Measurements from ENCODE around the gene NFATC2. TPM values are rescaled to one million over a fixed set of nuclear protein-coding genes. Genes with fewer than 3 reads are reported as not detected.

The NFATC2 gene
- total and polyA plus RNA-seq, 2 of the 8 experiments (the other 6 are each of a cell fraction or from before 2014, with no cell fraction given) = 0.27 to 0.91 TPM

DNA sequence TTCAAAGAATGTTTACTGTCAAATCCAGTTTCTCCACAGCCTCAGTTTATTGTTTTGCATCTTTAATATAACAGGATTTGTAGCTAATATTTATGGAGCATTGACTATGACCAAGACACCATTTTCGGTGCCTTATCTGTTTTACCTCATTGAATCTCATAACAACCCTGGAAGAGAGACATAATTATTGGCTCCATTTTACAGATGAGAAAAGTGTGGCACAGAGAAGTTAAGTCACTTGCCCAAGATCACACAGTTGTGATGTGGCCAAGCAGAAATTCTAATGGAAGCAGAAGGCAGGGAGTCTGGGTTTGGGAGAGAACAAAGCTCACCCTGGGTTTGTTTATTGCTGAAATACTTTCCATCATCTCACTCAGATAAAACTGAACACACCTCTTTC, 17.5 kb upstream of the NFATC2 start:
- FAIRE-seq (no peak), DNase-seq (ENCODE audit: low read depth in 1 of 2, low spot score in 2 of 2) (no peak)
- Histone ChIP-seq H4K20me1 (replicated peaks in 1 of 2; ENCODE audit: control insufficient read depth in 1 of 2, insufficient read depth in 2 of 2, low read length in 2 of 2) (no peaks in the 10 kb centered on the region), H3K4me2 (ENCODE audit: insufficient read depth in 1 of 2, low read depth in 2 of 2, low read length in 2 of 2) (no peak overlapping the region), H3K4me3 (ENCODE audit: extremely low read depth in 1 of 4, insufficient read depth in 2 of 4, low read depth in 3 of 4, low read length in 4 of 4) (no peak overlapping the region), H3K4me1 (replicated peaks in 1 of 4; ENCODE audit: control insufficient read depth in 3 of 4, insufficient read depth in 4 of 4, low read length in 3 of 4) (peaks cover 0 to 12% (median 4%) of the 10 kb centered on the region in 4 experiments; a peak in 5 of 7 replicates), H3K56ac (replicated peaks; ENCODE audit: insufficient read length, low read depth, low read length) (no peak overlapping the region), H3K18ac (ENCODE audit: extremely low read depth, low read length) (no peak overlapping the region), H2BK120ac (replicated peaks; ENCODE audit: low read depth, low read length) (no peak overlapping the region), H3K4ac (replicated peaks; ENCODE audit: insufficient read length, low read depth, low read length) (no peak overlapping the region), H3K79me1 (ENCODE audit: low read depth, low read length) (no peaks in the 10 kb centered on the region), H4K5ac (ENCODE audit: insufficient read length, low read depth, low read length) (no peak overlapping the region), H3K14ac (ENCODE audit: insufficient read length) (no peak overlapping the region), H3K27me3 (replicated peaks in 1 of 4; ENCODE audit: control insufficient read depth in 3 of 4, extremely low read depth in 1 of 4, insufficient read depth in 3 of 4, low read length in 3 of 4) (peaks cover 20 to 57% (median 49%) of the 10 kb centered on the region in 4 experiments), H2AK5ac (ENCODE audit: low read depth, low read length) (no peak overlapping the region), H2BK5ac (ENCODE audit: low read depth, low read length) (no peak overlapping the region), H3K79me2 (ENCODE audit: control insufficient read depth in 1 of 2, insufficient read depth in 2 of 2, low read length in 2 of 2) (no peaks in the 10 kb centered on the region), H3K36me3 (ENCODE audit: control insufficient read depth in 2 of 4, insufficient read depth in 4 of 4, low read length in 3 of 4) (no peaks in the 10 kb centered on the region), H3K23ac (ENCODE audit: insufficient read length) (no peak overlapping the region), H2AFZ (ENCODE audit: low read length) (no peak overlapping the region), H3K9ac (replicated peaks in 1 of 4; ENCODE audit: extremely low read depth in 1 of 4, low read depth in 3 of 4, low read length in 3 of 4) (no peak overlapping the region), H2BK20ac (ENCODE audit: low read length) (no peak overlapping the region), H2BK15ac (ENCODE audit: low read length) (no peak overlapping the region), H4K8ac (ENCODE audit: extremely low read depth, insufficient read depth, low read length) (no peak overlapping the region), H3K9me3 (ENCODE audit: insufficient read depth in 2 of 2, low read depth in 1 of 2, low read length in 1 of 2) (no peaks in the 10 kb centered on the region), H3K27ac (ENCODE audit: low read depth, low read length) (no peak overlapping the region), H3K23me2 (ENCODE audit: low read depth, low read length) (peaks cover 11% of the 10 kb centered on the region), H4K91ac (replicated peaks; ENCODE audit: insufficient read length, low read length) (no peak overlapping the region), H2BK12ac (ENCODE audit: low read depth, low read length) (no peak overlapping the region)
- ChIA-PET CTCF (ENCODE audit: partially characterized antibody) (interaction anchor here (1.3 to 1.5 kb wide), 2 partner anchors 35 to 187 kb away, joined by 3 to 4 read pairs; no protein-coding TSS in a partner anchor), POLR2A (ENCODE audit: partially characterized antibody) (no interaction called here)
- WGBS, 2 experiments (ENCODE audit: extremely low coverage in 1 of 2, insufficient coverage in 1 of 2, insufficient read length in 1 of 2, insufficient replicate concordance in 2 of 2, low coverage in 1 of 2, low lambda C conversion rate in 2 of 2, missing lambda C conversion rate in 1 of 2) = 94% methylated on average over 1 of the region's 1 CpG; no CpG with 5 or more reads in 1 of the 2 experiments
- TF ChIP-seq NRF1 (IDR thresholded peaks at IDR 0.05; ENCODE audit: low read depth, low read length) = no peak
- no peak for TF ChIP-seq HDAC6 (IDR thresholded peaks at IDR 0.05; ENCODE audit: low read depth, low read length)
- no peak for TF ChIP-seq HDAC2 (IDR thresholded peaks at IDR 0.05; ENCODE audit: borderline replicate concordance in 1 of 2, low read depth in 2 of 2, low read length in 2 of 2)
- no peak for TF ChIP-seq RBBP5 (IDR thresholded peaks at IDR 0.05; ENCODE audit: borderline replicate concordance, low read depth, low read length)
- no peak for TF ChIP-seq SIN3A (conservative IDR thresholded peaks at IDR 0.05 in 1 of 2, IDR thresholded peaks at IDR 0.05 in 1 of 2; ENCODE audit: low read depth in 1 of 2, low read length in 2 of 2)
- no peak for TF ChIP-seq GTF2F1 (IDR thresholded peaks at IDR 0.05; ENCODE audit: borderline replicate concordance, low read depth, low read length)
- TF ChIP-seq YY1 (IDR thresholded peaks at IDR 0.05; ENCODE audit: low read depth, low read length) = no peak
- no peak for TF ChIP-seq SAP30 (IDR thresholded peaks at IDR 0.05; ENCODE audit: insufficient read depth, insufficient replicate concordance, low read length)
- no peak for TF ChIP-seq BRCA1 (IDR thresholded peaks at IDR 0.05; ENCODE audit: low read depth, low read length)
- no peak for TF ChIP-seq TCF12 (IDR thresholded peaks at IDR 0.05; ENCODE audit: low read depth, low read length)
- no peak for TF ChIP-seq KDM4A (IDR thresholded peaks at IDR 0.05; ENCODE audit: low read depth, low read length, severe bottlenecking)
- no peak for TF ChIP-seq CEBPB (IDR thresholded peaks at IDR 0.05; ENCODE audit: low read depth, low read length)
- no peak for TF ChIP-seq TAF1 (IDR thresholded peaks at IDR 0.05; ENCODE audit: low read depth, low read length)
